HL-60 (cell line): Measurements from ENCODE around the gene GBGT1.
A peak's percentile ranks its signal among the peaks of the same experiment; 100 is the strongest.

Experiments
- DNase-seq, 2 experiments: peaks; one replicate each; pipeline ENCODE4 v3.0.0-alpha.2; 2010 to 2020; ENCODE audit warnings: low read depth in 1 of 2, low spot score in 1 of 2
- H3K27ac ChIP-seq: fragments of 250-450 bp; sonication (Bioruptor Pico); replicated peaks from 2 replicates; pipeline ENCODE4 v1.5.1; 2020; ENCODE audit warnings: mild to moderate bottlenecking, moderate library complexity
- H3K27me3 ChIP-seq: fragments of 250-450 bp; sonication (Bioruptor Pico); 2 replicates; pipeline ENCODE4 v1.5.1; 2021; ENCODE audit warnings: mild to moderate bottlenecking, moderate library complexity; ENCODE audit not compliant: insufficient read depth, poor library complexity, severe bottlenecking
- H3K4me3 ChIP-seq: replicated peaks from 2 replicates; pipeline ENCODE4 v1.5.1; 2011; ENCODE audit warnings: mild to moderate bottlenecking, control low read depth, low read length; ENCODE audit not compliant: insufficient read depth
- CTCF ChIP-seq: IDR thresholded peaks from one replicate; pipeline ENCODE4 v1.5.1; 2011; ENCODE audit warnings: low read length, control low read depth, inconsistent platforms; ENCODE audit not compliant: insufficient read depth
- GABPA ChIP-seq: IDR thresholded peaks from 2 replicates; pipeline ENCODE4 v1.6.1; 2012; ENCODE audit warnings: low read depth
- POLR2AphosphoS5 ChIP-seq: IDR thresholded peaks from 2 replicates; pipeline ENCODE4 v1.6.1; 2012; ENCODE audit warnings: low read depth
- REST ChIP-seq: IDR thresholded peaks from 2 replicates; pipeline ENCODE4 v1.6.1; 2012; ENCODE audit warnings: low read depth; ENCODE audit not compliant: insufficient replicate concordance
- SPI1 ChIP-seq: IDR thresholded peaks from 2 replicates; pipeline ENCODE4 v1.6.1; 2012; ENCODE audit warnings: low read depth, mild to moderate bottlenecking, borderline replicate concordance

The GBGT1 gene

GRCh38 chr9:133188843-133189180 is 25.1 kb upstream of the GBGT1 start:
- DNase-seq = no peak
- Histone ChIP-seq H3K27me3 (no peaks in the 10 kb centered on the region), H3K27ac (no peak overlapping the region), H3K4me3 (no peak overlapping the region)
- TF ChIP-seq SPI1 (no peak), CTCF (no peak), POLR2AphosphoS5 (no peak), REST (no peak), GABPA (no peak)

- peak in 1 of 2 experiments; percentile 16 for DNase-seq
- Histone ChIP-seq H3K27me3 (no peaks in the 10 kb centered on the region), H3K4me3 (no peak overlapping the region), H3K27ac (no peak overlapping the region)
- TF ChIP-seq REST (no peak), SPI1 (no peak), GABPA (no peak), CTCF (no peak), POLR2AphosphoS5 (no peak)
Observed at GRCh38 chr9:133188006-133188842, 24.5 kb upstream of the GBGT1 start.

- H3K4me3 ChIP-seq = no peak overlapping the region
- H3K27ac ChIP-seq = no peak overlapping the region
- DNase-seq = no peak
- no peaks in the 10 kb centered on the region for H3K27me3 ChIP-seq
- no peak for TF ChIP-seq REST
- TF ChIP-seq SPI1 = no peak
- TF ChIP-seq CTCF = no peak
- TF ChIP-seq GABPA = no peak
- TF ChIP-seq POLR2AphosphoS5 = no peak
Observed at GRCh38 chr9:133187561-133188005, 23.9 kb upstream of the GBGT1 start.
